Chondrocyte (in vitro differentiated cells): ENCODE results near the gene MCU. TPM values are rescaled to one million over a fixed set of nuclear protein-coding genes. Genes with fewer than 3 reads are reported as not detected.

Experiments
- DNase-seq: peaks from one replicate; pipeline ENCODE4 v3.0.0; 2021; ENCODE audit warnings: mixed read lengths, low spot score
- H3K27ac Mint-ChIP-seq: one replicate; pipeline ENCODE4 v1.8.0; 2021; ENCODE audit warnings: mild to moderate bottlenecking, moderate library complexity, mixed read lengths; ENCODE audit not compliant: unreplicated experiment
- H3K27me3 Mint-ChIP-seq: 2 replicates; pipeline ENCODE4 v1.8.0; 2021; ENCODE audit warnings: low read depth, mixed read lengths
- H3K36me3 Mint-ChIP-seq: 2 replicates; pipeline ENCODE4 v1.8.0; 2021; ENCODE audit warnings: low read depth, mixed read lengths
- H3K4me1 Mint-ChIP-seq: 2 replicates; pipeline ENCODE4 v1.8.0; 2021; ENCODE audit warnings: low read depth, mild to moderate bottlenecking, mixed read lengths
- H3K4me3 Mint-ChIP-seq: one replicate; pipeline ENCODE4 v1.8.0; 2021; ENCODE audit warnings: mild to moderate bottlenecking, moderate library complexity, mixed read lengths; ENCODE audit not compliant: unreplicated experiment
- H3K9me3 Mint-ChIP-seq: 2 replicates; pipeline ENCODE4 v1.8.0; 2021; ENCODE audit warnings: low read depth, mixed read lengths
- total RNA-seq: library from RNA; stranded (reverse); gene quantifications from 3 replicates; pipeline ENCODE4 v1.2.1, GENCODE V29; 2021
- TF ChIP-seq, protein P1 (sequence below): fragments of 200-600 bp; sonication (generic); IDR thresholded peaks from 2 replicates; pipeline ENCODE4 v1.5.0; 2021; ENCODE audit warnings: antibody characterized with exemption, mild to moderate bottlenecking, moderate library complexity

MCU gene
- total RNA-seq, 1 donor from 2014 or later, result 51.8 TPM

DNA sequence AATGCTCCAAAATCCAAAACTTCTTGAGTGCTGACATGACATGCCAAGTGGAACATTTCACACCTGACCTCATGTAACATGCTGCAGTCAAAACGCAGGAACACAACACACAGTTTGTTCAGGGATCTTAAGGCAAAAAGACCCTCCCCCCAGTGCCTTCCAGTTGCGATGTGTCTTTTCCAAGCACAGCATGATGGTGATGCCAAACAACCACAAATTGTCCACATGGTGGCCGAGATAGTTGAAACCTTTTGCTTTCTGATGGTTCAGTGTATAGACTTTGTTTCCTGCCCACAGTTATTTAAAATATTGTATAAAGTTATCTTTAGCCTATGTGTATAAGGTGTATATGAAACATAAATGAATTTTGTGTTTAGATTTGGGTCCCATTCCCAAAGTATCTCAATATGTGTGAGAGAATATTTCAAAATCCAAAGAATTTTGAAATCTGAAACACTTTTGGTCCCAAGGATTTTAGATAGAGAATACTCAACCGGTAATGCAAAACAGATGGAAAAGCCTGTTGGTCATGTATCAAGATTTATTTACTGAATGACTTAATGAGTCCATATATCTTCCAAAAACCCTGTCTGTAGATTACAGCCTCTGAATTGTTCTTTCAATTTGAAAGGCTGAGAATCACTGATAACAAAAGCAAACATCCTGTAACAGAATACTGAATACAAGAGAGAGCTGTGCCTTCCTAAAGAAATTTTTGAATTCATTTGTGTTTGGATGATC is 108.2 kb downstream of the MCU start:
- no peak overlapping the region for H3K27ac Mint-ChIP-seq
- no peaks in the 10 kb centered on the region for H3K9me3 Mint-ChIP-seq
- TF ChIP-seq, protein P1, sequence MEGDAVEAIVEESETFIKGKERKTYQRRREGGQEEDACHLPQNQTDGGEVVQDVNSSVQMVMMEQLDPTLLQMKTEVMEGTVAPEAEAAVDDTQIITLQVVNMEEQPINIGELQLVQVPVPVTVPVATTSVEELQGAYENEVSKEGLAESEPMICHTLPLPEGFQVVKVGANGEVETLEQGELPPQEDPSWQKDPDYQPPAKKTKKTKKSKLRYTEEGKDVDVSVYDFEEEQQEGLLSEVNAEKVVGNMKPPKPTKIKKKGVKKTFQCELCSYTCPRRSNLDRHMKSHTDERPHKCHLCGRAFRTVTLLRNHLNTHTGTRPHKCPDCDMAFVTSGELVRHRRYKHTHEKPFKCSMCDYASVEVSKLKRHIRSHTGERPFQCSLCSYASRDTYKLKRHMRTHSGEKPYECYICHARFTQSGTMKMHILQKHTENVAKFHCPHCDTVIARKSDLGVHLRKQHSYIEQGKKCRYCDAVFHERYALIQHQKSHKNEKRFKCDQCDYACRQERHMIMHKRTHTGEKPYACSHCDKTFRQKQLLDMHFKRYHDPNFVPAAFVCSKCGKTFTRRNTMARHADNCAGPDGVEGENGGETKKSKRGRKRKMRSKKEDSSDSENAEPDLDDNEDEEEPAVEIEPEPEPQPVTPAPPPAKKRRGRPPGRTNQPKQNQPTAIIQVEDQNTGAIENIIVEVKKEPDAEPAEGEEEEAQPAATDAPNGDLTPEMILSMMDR, result no peak
- H3K4me3 Mint-ChIP-seq, result no peak overlapping the region
- no peaks in the 10 kb centered on the region for H3K27me3 Mint-ChIP-seq
- H3K36me3 Mint-ChIP-seq, result no peaks in the 10 kb centered on the region
- no peak for DNase-seq
- H3K4me1 Mint-ChIP-seq, result peaks cover 30% of the 10 kb centered on the region

DNA sequence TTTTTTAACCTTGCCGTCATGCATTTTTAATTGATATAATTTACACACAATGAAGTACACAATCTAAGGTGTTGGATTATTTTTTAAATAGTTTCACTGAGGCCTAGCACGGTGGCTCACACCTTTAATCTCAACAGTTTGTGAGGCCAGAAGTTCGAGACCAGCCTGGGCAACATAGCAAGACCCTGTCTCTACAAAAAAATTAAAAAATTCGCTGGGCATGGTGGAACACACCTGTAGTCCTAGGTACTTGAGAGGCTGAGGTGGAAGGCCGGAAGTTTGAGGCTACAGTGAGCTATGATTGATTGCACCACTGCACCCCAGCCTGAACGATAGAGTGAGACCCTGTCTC is 108.8 kb downstream of the MCU start:
- peaks cover 33% of the 10 kb centered on the region for H3K4me1 Mint-ChIP-seq
- no peaks in the 10 kb centered on the region for H3K9me3 Mint-ChIP-seq
- no peak for DNase-seq
- no peak overlapping the region for H3K27ac Mint-ChIP-seq
- no peaks in the 10 kb centered on the region for H3K27me3 Mint-ChIP-seq
- TF ChIP-seq, protein P1, result no peak
- no peaks in the 10 kb centered on the region for H3K36me3 Mint-ChIP-seq
- H3K4me3 Mint-ChIP-seq, result no peak overlapping the region

DNA sequence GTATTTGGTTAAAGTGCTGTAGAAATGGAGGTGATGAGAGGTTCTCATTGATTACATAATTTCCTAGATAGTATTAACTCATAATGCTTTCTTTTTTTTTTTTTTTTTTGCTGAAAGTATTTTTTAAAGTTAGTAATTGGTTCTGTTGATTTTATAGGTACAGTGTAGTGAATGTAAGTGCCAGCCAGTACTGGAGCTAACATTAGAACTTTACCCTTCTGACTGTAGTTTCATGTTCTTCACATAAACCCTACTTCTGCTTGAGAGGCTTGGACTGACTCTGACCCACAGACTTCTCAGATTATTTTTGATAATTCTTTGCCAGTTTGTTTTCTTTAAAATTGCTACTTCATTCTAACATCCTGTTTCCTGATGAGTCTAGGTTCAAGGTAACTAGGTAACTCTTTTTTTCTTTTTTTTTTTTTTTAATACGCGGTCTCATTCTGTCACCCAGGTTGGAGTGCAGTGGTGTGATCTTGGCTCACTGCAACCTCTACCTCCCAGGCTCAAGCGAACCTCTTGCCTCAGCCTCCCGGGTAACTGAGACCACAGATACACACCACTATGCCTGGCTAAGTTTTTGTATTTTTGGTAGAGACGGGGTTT is 109.4 kb downstream of the MCU start:
- H3K9me3 Mint-ChIP-seq, result no peaks in the 10 kb centered on the region

DNA sequence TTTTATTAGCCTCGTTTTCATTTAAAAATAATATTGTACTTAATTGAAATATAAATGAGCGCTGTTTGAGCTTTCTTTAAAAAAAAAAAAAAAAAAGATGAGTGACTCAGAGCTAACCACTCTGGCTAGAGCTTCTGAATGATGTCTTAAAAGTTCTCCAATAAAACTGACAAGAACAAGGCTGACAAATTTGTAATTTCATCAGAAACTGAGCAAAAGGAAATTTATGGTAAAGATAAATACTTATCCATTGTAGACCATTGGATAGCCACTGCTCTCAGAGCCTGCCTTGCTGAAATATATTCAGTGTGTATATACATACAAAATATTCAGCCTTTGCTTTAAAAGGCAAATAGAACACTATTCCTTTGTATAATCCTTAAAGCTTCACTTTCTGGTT is 110.4 kb downstream of the MCU start:
- TF ChIP-seq, protein P1, result no peak
- no peaks in the 10 kb centered on the region for H3K27me3 Mint-ChIP-seq
- H3K36me3 Mint-ChIP-seq, result peaks cover 2% of the 10 kb centered on the region
- H3K27ac Mint-ChIP-seq, result peak overlapping the region; percentile 92
- DNase-seq, result no peak
- H3K9me3 Mint-ChIP-seq, result no peaks in the 10 kb centered on the region
- H3K4me1 Mint-ChIP-seq, result peaks cover 41% of the 10 kb centered on the region
- peak overlapping the region; percentile 60 for H3K4me3 Mint-ChIP-seq

More for the DNA sequence above, 109.4 kb downstream of the MCU start:
- no peak for DNase-seq
- no peak overlapping the region for H3K4me3 Mint-ChIP-seq
- H3K27me3 Mint-ChIP-seq, result no peaks in the 10 kb centered on the region
- peaks cover 2% of the 10 kb centered on the region for H3K36me3 Mint-ChIP-seq
- TF ChIP-seq, protein P1, result no peak
- no peak overlapping the region for H3K27ac Mint-ChIP-seq
- peaks cover 36% of the 10 kb centered on the region for H3K4me1 Mint-ChIP-seq

DNA sequence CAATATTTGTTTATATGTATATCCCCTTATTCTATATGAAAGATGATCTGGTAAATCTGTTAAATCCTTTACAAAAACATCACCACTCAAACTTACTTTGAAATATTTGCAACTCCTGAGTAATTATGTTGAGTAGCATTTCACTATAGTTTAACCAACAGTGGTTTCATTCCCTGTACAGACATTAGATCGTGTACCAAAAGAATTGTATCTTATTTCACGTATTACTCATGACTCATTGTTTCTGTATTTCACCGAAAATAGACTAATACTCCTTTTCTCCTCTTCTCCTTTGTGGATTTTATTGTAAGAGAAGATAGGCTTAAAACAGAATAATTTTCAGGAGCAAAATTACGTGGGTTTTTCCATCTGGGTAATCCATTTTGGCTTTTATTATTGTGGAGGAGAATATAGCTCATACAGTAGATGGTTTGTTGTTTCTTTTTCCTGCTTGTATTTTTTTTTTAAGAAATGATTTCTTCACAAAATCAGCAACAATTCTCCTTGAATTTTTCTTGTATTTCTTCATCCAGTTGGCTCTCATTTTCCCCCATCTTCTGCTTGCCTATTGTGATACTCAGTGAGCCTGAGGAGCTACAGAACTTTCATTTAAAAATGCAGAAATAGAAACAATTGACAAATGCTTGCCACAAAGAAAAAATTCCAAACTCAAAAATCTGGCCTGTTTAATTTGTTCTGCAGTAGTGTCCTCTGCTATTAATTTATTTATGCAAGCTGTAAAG is 111.0 kb downstream of the MCU start:
- Mint-ChIP-seq H3K27me3 (no peaks in the 10 kb centered on the region), H3K4me1 (peaks cover 41% of the 10 kb centered on the region), H3K27ac (peak overlapping the region; percentile 92), H3K9me3 (no peaks in the 10 kb centered on the region), H3K4me3 (peak overlapping the region; percentile 60), H3K36me3 (peaks cover 2% of the 10 kb centered on the region)
- TF ChIP-seq, protein P1, result no peak
- DNase-seq, result no peak
